GM19035 (cell line): ENCODE measurements around the gene POMC.
"Not testable (repeated sequence)": the region's sequence is repeated elsewhere in the genome, so short reads cannot be mapped to it uniquely, and the experiment has no call there.

Experiments
- ATAC-seq: cut with Tn5 transposase; IDR thresholded peaks from one replicate; pipeline ENCODE4 v1.9.1; 2021; ENCODE audit not compliant: unreplicated experiment

Gene POMC

DNA sequence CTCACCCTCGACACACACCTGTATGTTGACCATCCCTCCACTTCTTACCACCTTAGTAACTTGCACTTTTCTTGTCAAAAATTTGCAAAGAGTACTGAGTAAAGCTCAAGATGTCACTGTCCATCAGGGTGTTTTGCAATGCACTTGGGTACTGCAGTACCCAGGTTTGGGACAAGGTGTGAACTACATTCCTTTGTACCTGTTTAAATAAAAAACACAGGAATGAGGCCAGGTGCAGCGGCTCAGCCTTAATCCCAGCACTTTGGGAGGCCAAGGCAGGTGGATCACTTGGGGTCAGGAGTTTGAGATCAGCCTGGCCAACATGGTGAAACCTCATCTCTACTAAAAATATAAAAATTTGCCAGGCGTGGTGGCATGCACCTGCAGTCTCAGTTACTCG, 27.8 kb downstream of the POMC start:
- ATAC-seq, result not testable (repeated sequence)

- ATAC-seq, result no peak
Measured at GRCh38 chr2:25132693-25133092, 35.7 kb downstream of the POMC start.

- no peak for ATAC-seq
Measured at GRCh38 chr2:25132299-25132635, 36.1 kb downstream of the POMC start.

GRCh38 chr2:25131567-25132298, 36.6 kb downstream of the POMC start:
- ATAC-seq, result no peak

- no peak for ATAC-seq
Measured at GRCh38 chr2:25131253-25131566, 37.2 kb downstream of the POMC start.

DNA sequence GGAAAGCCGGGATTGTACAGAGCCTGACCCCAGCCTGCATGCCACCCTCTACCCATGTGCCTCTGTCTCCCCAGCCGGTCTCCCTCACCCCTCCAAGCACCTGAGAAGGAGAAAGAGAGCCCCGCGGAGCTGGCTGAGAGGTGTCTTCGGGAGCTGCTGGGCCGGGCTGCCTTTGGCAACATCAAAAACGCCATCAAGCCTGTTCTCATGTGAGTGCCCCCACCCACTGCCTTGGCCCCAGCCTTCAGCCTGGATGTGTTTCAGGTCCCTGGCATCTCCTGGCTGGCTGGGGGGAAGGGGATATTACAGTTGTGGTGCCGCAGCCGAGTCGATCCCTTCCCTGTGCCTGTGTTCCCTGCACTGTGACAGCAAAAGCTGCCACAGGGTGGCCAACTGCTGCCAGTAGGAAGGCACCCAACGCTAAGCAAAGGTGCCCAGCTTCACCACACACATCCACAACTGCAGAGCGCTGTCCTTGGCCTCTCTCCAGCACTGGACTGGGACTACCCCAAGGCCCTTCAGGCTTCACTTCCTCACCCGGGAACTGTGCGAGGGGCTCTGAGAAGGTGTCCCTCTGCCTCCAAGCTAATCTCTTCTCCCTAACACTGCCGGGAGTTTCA, 38.4 kb downstream of the POMC start:
- no peak for ATAC-seq

DNA sequence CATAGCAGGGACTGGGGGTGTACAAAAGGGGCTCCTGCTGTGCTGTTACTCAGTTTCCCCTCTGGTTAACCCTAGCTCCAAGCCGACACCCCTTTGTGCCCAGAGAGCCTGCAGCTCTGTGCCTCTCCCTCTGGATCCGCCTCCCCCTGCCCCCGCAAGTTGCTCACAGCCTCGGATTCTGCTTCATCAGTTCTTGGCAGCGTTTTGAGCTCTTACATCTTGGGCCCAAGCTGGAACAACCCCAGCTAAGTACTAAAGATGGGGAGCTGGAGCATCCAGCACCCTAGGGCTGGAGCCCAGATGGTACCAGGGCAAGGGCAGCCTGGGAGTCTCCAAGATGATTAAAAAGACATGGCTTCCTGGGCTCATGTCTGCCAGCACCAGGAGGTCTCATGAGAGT, 40.7 kb downstream of the POMC start:
- no peak for ATAC-seq

- not testable (repeated sequence) for ATAC-seq
Measured at GRCh38 chr2:25127071-25127470, 41.3 kb downstream of the POMC start.

- ATAC-seq, result no peak
Measured at GRCh38 chr2:25125976-25126375, 42.4 kb downstream of the POMC start.

DNA sequence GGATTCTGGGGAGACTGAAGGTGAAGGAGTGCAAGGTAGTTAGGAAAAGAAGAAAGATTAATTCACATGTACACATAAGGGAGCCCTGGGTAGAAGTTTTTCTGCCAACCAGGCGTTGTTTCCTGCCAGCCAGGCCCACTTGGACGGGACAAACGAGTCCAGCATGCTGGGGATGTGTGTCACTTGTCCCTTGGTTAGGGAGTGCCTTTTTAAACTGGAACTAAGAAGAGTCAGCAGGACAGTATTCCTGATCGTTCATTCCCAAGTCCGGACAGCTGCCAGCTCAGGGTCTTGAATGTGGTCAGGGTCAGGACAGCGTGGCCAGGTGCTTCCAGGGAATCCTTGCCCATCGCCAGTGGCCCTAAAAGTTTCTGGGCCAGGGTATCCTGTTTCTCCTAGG, 43.2 kb downstream of the POMC start:
- no peak for ATAC-seq

DNA sequence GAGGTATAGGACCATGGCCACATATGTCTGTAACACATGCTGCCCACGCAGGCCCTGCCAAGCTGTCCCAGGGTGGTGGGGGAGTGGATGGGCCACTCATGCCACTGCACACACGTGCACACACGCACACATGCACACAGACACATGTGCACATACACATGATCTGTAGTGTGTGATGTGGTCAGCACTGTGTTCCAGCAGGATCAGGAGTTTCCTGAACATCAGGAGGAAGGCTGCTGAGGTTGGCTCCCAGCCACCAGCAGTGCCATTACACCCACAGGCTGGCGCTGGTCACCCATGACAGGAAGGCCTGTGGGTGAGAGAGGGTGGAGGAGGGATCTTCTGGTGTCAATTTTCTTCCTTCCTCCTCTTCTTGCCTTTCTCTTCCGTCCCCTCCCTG, 44.7 kb downstream of the POMC start:
- ATAC-seq, result no peak

GRCh38 chr2:25122367-25122766, 46.0 kb downstream of the POMC start:
- no peak for ATAC-seq

DNA sequence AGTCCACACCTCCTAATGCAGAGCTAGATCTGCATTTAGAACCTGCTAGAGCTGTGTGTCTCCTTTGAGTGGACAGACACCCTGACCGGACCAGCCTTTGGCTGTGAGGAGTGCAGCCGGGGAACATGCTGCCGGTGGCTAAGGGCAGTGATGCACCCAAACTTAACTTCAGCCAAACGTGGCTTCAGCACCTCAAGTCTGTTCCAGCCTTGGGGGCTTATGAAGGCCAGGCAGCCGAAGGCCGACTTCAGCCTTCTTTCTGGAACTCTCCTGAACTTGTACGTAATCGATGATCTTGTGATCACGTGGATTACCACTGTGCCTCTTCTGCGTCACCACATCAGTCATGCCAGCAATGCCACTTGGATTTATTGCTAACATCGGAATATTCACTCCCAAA, 49.1 kb downstream of the POMC start:
- ATAC-seq, result no peak

DNA sequence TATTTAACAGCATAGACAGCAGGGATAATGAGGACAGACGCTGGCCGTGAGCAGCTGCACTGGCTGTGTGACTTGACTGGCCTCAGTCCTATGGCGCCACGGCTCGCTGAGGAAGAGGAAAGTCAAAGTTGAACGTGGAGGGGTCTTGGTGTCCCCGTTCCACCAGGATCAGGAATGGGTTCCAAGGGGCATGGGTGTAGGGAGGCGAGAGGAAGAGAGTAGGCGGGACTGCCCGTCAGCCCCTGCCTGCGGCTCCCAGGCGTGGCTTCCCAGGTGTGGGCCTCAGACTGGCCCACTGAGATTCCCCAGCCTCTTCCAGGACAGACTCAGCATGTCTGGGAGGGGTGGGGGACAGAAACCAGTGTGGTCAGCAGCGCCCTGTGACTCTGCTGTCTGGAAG, 51.4 kb downstream of the POMC start:
- no peak for ATAC-seq

DNA sequence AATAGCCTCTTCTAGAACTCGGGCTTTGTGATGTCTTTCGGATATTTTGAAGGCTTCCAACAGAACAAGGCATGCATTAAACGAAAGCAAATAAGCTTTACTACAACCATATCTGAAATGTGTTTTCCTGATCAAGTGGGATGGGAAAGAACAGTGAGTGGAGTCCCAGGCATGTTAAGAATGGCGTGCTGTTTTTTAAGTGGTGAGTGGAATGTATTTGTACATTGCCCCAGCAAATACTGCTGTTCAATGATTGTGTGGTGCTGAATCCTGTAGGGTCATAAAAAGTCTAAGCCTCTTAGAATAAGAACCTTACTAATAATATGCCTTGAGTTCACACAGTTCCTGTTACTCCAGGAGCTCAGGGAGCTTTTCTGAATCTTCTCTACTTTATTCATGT, 52.5 kb downstream of the POMC start:
- ATAC-seq, result no peak

GRCh38 chr2:25115249-25115883, 53.0 kb downstream of the POMC start:
- ATAC-seq, result no peak

- no peak for ATAC-seq
Measured at GRCh38 chr2:25112113-25112512, 56.3 kb downstream of the POMC start.
